ENCODE results near the gene AKAP13. TPM values are rescaled to one million over a fixed set of nuclear protein-coding genes. Genes with fewer than 3 reads are reported as not detected.

Gene AKAP13
- total RNA-seq, 1 donor from 2014 or later = 73.8 TPM

DNA sequence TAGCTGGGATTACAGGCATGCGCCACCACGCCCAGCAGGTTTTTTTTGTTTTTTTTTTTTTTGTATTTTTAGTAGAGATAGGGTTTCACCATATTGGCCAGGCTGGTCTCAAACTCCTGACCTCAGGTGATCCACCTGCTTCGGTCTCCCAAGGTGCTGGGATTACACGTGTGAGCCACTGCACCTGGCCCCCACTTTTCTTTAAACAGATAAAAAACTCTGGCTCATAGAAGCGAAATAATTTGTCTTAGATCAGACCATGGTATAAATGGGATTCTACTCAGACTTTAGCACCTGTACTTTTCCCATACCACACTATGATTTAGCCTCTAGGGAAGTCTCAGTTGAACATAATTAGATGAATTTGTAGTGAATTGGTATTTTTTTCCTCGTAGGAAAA is 182.4 kb downstream of the AKAP13 start:
- peaks cover 10% of the 10 kb centered on the region for H3F3A ChIP-seq (ENCODE audit: low read depth)

DNA sequence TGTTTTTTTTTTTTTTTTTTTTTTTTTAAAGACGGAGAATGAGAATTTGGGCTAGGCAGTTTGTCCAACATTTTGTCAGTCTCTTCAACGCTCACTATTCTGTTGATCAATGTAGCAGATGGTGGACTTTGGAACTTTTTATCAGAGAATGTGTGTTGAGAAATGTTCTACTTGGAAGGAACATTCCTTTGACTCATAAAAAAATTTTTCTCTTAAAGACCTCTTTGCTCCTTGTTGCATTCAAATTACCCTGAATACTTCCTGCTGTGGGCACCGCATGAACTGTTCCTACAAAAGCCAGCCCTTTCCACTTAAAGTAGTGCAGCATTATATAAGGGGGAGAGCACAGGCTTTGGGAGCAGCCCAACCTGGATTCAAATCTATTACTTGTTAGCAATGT is 182.9 kb downstream of the AKAP13 start:
- peaks cover 8% of the 10 kb centered on the region for H4K20me1 ChIP-seq (ENCODE audit: low read depth)
- Mint-ChIP-seq H3K9me3 (no peaks in the 10 kb centered on the region), H3K4me3 (no peak overlapping the region), H3K27ac (no peak overlapping the region), H3K27me3 (ENCODE audit: insufficient read depth, low read depth) (no peaks in the 10 kb centered on the region), H3K4me1 (peaks cover 17% of the 10 kb centered on the region), H3K36me3 (peaks cover 8% of the 10 kb centered on the region)
- peaks cover 10% of the 10 kb centered on the region for H3F3A ChIP-seq (ENCODE audit: low read depth)
- H3K9ac ChIP-seq = no peak overlapping the region
- H3K36me3 ChIP-seq = no peaks in the 10 kb centered on the region
- H3K79me2 ChIP-seq (ENCODE audit: low read depth) = peaks cover 12% of the 10 kb centered on the region
- H3K27ac ChIP-seq = peak overlapping the region; percentile 40
- H3K4me1 ChIP-seq = peaks cover 19% of the 10 kb centered on the region
- no peaks in the 10 kb centered on the region for H3K27me3 ChIP-seq
- no peak overlapping the region for H3K4me3 ChIP-seq
- no peak for TF ChIP-seq EZH2phosphoT487 (IDR thresholded peaks at IDR 0.05)
- TF ChIP-seq, protein P1, sequence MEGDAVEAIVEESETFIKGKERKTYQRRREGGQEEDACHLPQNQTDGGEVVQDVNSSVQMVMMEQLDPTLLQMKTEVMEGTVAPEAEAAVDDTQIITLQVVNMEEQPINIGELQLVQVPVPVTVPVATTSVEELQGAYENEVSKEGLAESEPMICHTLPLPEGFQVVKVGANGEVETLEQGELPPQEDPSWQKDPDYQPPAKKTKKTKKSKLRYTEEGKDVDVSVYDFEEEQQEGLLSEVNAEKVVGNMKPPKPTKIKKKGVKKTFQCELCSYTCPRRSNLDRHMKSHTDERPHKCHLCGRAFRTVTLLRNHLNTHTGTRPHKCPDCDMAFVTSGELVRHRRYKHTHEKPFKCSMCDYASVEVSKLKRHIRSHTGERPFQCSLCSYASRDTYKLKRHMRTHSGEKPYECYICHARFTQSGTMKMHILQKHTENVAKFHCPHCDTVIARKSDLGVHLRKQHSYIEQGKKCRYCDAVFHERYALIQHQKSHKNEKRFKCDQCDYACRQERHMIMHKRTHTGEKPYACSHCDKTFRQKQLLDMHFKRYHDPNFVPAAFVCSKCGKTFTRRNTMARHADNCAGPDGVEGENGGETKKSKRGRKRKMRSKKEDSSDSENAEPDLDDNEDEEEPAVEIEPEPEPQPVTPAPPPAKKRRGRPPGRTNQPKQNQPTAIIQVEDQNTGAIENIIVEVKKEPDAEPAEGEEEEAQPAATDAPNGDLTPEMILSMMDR (IDR thresholded peaks at IDR 0.05) = no peak
- TF ChIP-seq EZH2 (IDR thresholded peaks at IDR 0.05) = no peak
- no peaks in the 10 kb centered on the region for H3K9me3 ChIP-seq (ENCODE audit: low read depth)
- H2AFZ ChIP-seq (replicated peaks) = no peak overlapping the region
- DNase-seq (ENCODE audit: low spot score) = peak; percentile 51
- no peak overlapping the region for H3K4me2 ChIP-seq

More for the DNA sequence above, 182.4 kb downstream of the AKAP13 start:
- no peak overlapping the region for H3K4me3 ChIP-seq
- H3K27ac ChIP-seq = no peak overlapping the region
- no peak overlapping the region for H3K4me3 Mint-ChIP-seq
- no peaks in the 10 kb centered on the region for H3K27me3 ChIP-seq
- H3K36me3 ChIP-seq = no peaks in the 10 kb centered on the region
- peaks cover 19% of the 10 kb centered on the region for H3K4me1 ChIP-seq
- no peak for TF ChIP-seq EZH2phosphoT487 (IDR thresholded peaks at IDR 0.05)
- TF ChIP-seq, protein P1 (IDR thresholded peaks at IDR 0.05) = no peak
- no peak for TF ChIP-seq EZH2 (IDR thresholded peaks at IDR 0.05)
- H3K27me3 Mint-ChIP-seq (ENCODE audit: insufficient read depth, low read depth) = no peaks in the 10 kb centered on the region
- no peaks in the 10 kb centered on the region for H3K9me3 ChIP-seq (ENCODE audit: low read depth)
- H4K20me1 ChIP-seq (ENCODE audit: low read depth) = peaks cover 8% of the 10 kb centered on the region
- H3K9ac ChIP-seq = no peak overlapping the region
- no peak overlapping the region for H2AFZ ChIP-seq (replicated peaks)
- H3K4me2 ChIP-seq = no peak overlapping the region
- peaks cover 7% of the 10 kb centered on the region for H3K36me3 Mint-ChIP-seq
- DNase-seq (ENCODE audit: low spot score) = no peak
- H3K27ac Mint-ChIP-seq = no peak overlapping the region
- no peaks in the 10 kb centered on the region for H3K9me3 Mint-ChIP-seq
- peaks cover 17% of the 10 kb centered on the region for H3K79me2 ChIP-seq (ENCODE audit: low read depth)
- H3K4me1 Mint-ChIP-seq = peaks cover 18% of the 10 kb centered on the region

DNA sequence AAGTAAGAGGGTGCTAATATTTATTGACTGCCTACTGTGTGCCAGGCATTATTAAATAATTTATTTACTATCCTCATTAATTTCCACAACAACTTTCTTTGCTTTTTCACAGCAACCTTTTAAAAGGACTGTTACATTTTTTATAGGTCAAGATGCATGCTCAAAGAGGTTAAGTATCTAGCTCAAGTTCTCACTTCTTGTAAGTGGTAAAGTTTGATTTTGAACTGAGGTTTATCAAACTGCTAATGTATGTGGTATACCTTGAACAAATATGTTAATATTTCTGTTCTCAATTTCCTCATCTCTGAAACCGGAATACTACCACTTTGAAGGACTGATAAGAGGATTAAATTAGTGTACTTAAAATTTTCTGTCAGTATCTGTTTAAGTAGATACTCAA is 183.3 kb downstream of the AKAP13 start:
- Histone ChIP-seq H3K27me3 (no peaks in the 10 kb centered on the region), H3K4me1 (peaks cover 19% of the 10 kb centered on the region), H3K27ac (peak overlapping the region; percentile 40), H3F3A (ENCODE audit: low read depth) (peaks cover 10% of the 10 kb centered on the region), H3K9me3 (ENCODE audit: low read depth) (no peaks in the 10 kb centered on the region), H3K4me3 (no peak overlapping the region), H3K9ac (no peak overlapping the region), H4K20me1 (ENCODE audit: low read depth) (peaks cover 8% of the 10 kb centered on the region), H3K36me3 (no peaks in the 10 kb centered on the region), H3K4me2 (no peak overlapping the region), H3K79me2 (ENCODE audit: low read depth) (peaks cover 8% of the 10 kb centered on the region), H2AFZ (replicated peaks) (no peak overlapping the region)
- no peak overlapping the region for H3K4me3 Mint-ChIP-seq
- H3K4me1 Mint-ChIP-seq = peaks cover 13% of the 10 kb centered on the region
- H3K27ac Mint-ChIP-seq = no peak overlapping the region
- peaks cover 10% of the 10 kb centered on the region for H3K36me3 Mint-ChIP-seq
- DNase-seq (ENCODE audit: low spot score) = no peak
- TF ChIP-seq EZH2 (IDR thresholded peaks at IDR 0.05) (no peak), EZH2phosphoT487 (IDR thresholded peaks at IDR 0.05) (no peak)
- TF ChIP-seq, protein P1 (IDR thresholded peaks at IDR 0.05) = no peak
- H3K9me3 Mint-ChIP-seq = no peaks in the 10 kb centered on the region
- no peaks in the 10 kb centered on the region for H3K27me3 Mint-ChIP-seq (ENCODE audit: insufficient read depth, low read depth)

Measured in neural progenitor cell (in vitro differentiated cells).